ENCODE results near the gene SCG2. TPM values are rescaled to one million over a fixed set of nuclear protein-coding genes. Genes with fewer than 3 reads are reported as not detected.

Gene SCG2
- total RNA-seq, 1 donor from 2014 or later, result 0.35 TPM

- intact Hi-C loops (cut with micrococcal nuclease), result no loop called here
- ChIA-PET POLR2A (no interaction called here), CTCF (no interaction called here)
- no peak for TF ChIP-seq CTCF (IDR thresholded peaks at IDR 0.05)
- no peaks in the 10 kb centered on the region for H3K9me3 Mint-ChIP-seq
- no peak overlapping the region for H3K4me3 Mint-ChIP-seq
- ATAC-seq (ENCODE audit: low read depth) (no peak), DNase-seq (no peak)
- no peaks in the 10 kb centered on the region for H3K36me3 Mint-ChIP-seq (ENCODE audit: low read depth)
- H3K4me1 Mint-ChIP-seq, result no peaks in the 10 kb centered on the region
- no peak overlapping the region for H3K27ac Mint-ChIP-seq
- peaks cover 10% of the 10 kb centered on the region for H3K27me3 Mint-ChIP-seq
Measured at GRCh38 chr2:223621901-223622300, 19.7 kb upstream of the SCG2 start.

- ATAC-seq (ENCODE audit: low read depth), result no peak
- H3K4me3 Mint-ChIP-seq, result no peak overlapping the region
- intact Hi-C loops (cut with micrococcal nuclease), result no loop called here
- H3K4me1 Mint-ChIP-seq, result no peaks in the 10 kb centered on the region
- TF ChIP-seq CTCF (IDR thresholded peaks at IDR 0.05), result no peak
- CTCF ChIA-PET, result no interaction called here
- no peaks in the 10 kb centered on the region for H3K9me3 Mint-ChIP-seq
- DNase-seq, result no peak
- no peaks in the 10 kb centered on the region for H3K36me3 Mint-ChIP-seq (ENCODE audit: low read depth)
- H3K27ac Mint-ChIP-seq, result no peak overlapping the region
- POLR2A ChIA-PET, result no interaction called here
- peaks cover 14% of the 10 kb centered on the region for H3K27me3 Mint-ChIP-seq
Measured at GRCh38 chr2:223619486-223620129, 17.4 kb upstream of the SCG2 start.

- Mint-ChIP-seq H3K4me1 (no peaks in the 10 kb centered on the region), H3K9me3 (no peaks in the 10 kb centered on the region), H3K36me3 (ENCODE audit: low read depth) (no peaks in the 10 kb centered on the region), H3K4me3 (no peak overlapping the region), H3K27ac (no peak overlapping the region), H3K27me3 (peaks cover 26% of the 10 kb centered on the region)
- POLR2A ChIA-PET, result no interaction called here
- DNase-seq (no peak), ATAC-seq (ENCODE audit: low read depth) (no peak)
- intact Hi-C loops (cut with micrococcal nuclease), result no loop called here
- no peak for TF ChIP-seq CTCF (IDR thresholded peaks at IDR 0.05)
- CTCF ChIA-PET, result no interaction called here
Measured at GRCh38 chr2:223618172-223619035, 16.2 kb upstream of the SCG2 start.

GRCh38 chr2:223614534-223614933 lies 12.4 kb upstream of the SCG2 start:
- no peaks in the 10 kb centered on the region for H3K4me1 Mint-ChIP-seq
- ChIA-PET POLR2A (no interaction called here), CTCF (no interaction called here)
- no peaks in the 10 kb centered on the region for H3K9me3 Mint-ChIP-seq
- DNase-seq (no peak), ATAC-seq (ENCODE audit: low read depth) (no peak)
- no peaks in the 10 kb centered on the region for H3K36me3 Mint-ChIP-seq (ENCODE audit: low read depth)
- no peak overlapping the region for H3K27ac Mint-ChIP-seq
- no peak overlapping the region for H3K4me3 Mint-ChIP-seq
- TF ChIP-seq CTCF (IDR thresholded peaks at IDR 0.05), result no peak
- peaks cover 34% of the 10 kb centered on the region for H3K27me3 Mint-ChIP-seq
- intact Hi-C loops (cut with micrococcal nuclease), result no loop called here

GRCh38 chr2:223613017-223613950 lies 11.1 kb upstream of the SCG2 start:
- TF ChIP-seq CTCF (IDR thresholded peaks at IDR 0.05), result no peak
- H3K27ac Mint-ChIP-seq, result no peak overlapping the region
- intact Hi-C loops (cut with micrococcal nuclease), result no loop called here
- ATAC-seq (ENCODE audit: low read depth) (no peak), DNase-seq (no peak)
- H3K4me3 Mint-ChIP-seq, result no peak overlapping the region
- H3K4me1 Mint-ChIP-seq, result no peaks in the 10 kb centered on the region
- H3K27me3 Mint-ChIP-seq, result peaks cover 32% of the 10 kb centered on the region
- no peaks in the 10 kb centered on the region for H3K9me3 Mint-ChIP-seq
- ChIA-PET CTCF (no interaction called here), POLR2A (no interaction called here)
- H3K36me3 Mint-ChIP-seq (ENCODE audit: low read depth), result no peaks in the 10 kb centered on the region
